ENCODE results near the gene DDC. TPM values are rescaled to one million over a fixed set of nuclear protein-coding genes. Genes with fewer than 3 reads are reported as not detected.

Gene DDC
- polyA plus RNA-seq, 1 experiment, result not detected

GRCh38 chr7:50476953-50477625 is 88.1 kb downstream of the DDC start:
- Histone ChIP-seq H3K27me3 (ENCODE audit: control insufficient read depth, insufficient read depth, low read length) (peaks cover 11% of the 10 kb centered on the region), H3K4me3 (ENCODE audit: low read depth, low read length) (no peak overlapping the region), H3K9me3 (ENCODE audit: control insufficient read depth, insufficient read depth, low read length) (no peaks in the 10 kb centered on the region), H3K27ac (ENCODE audit: low read depth, low read length) (no peak overlapping the region)
- DNase-seq (ENCODE audit: low read depth, low spot score), result no peak
- ChIA-PET CTCF (interaction anchor here (0.9 to 1.4 kb wide), 2 partner anchors 9 to 683 kb away, joined by 3 to 8 read pairs (median 3); no protein-coding TSS in a partner anchor), POLR2A (no interaction called here)
- no peak for TF ChIP-seq CTCF (IDR thresholded peaks at IDR 0.05; ENCODE audit: low read depth, low read length)

DNA sequence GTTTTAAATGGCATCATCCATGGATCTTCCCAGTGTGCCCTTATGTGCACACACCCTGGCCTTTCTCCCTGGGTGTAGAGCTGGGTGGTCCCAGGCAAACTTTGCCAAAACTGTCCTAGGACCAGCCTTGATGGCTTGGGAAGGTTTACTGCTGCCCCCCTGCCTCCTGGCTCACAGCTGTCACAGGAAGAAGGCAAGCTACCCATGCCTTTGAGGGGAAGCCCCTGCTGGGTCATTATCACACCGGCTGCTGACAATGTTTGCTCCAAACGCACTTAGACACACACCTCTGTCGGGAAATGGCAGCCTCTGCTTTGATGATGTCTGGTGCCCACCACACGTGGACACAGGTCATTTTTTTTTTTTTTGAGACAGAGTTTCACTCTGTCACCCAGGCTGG is 89.9 kb downstream of the DDC start:
- ChIA-PET POLR2A (no interaction called here), CTCF (interaction anchor here (2.1 kb wide), 1 partner anchor 685 kb away, joined by 6 read pairs; no protein-coding TSS in a partner anchor)
- no peak for DNase-seq (ENCODE audit: low read depth, low spot score)
- H3K4me3 ChIP-seq (ENCODE audit: low read depth, low read length), result no peak overlapping the region
- H3K27me3 ChIP-seq (ENCODE audit: control insufficient read depth, insufficient read depth, low read length), result peaks cover 14% of the 10 kb centered on the region
- no peak overlapping the region for H3K27ac ChIP-seq (ENCODE audit: low read depth, low read length)
- no peaks in the 10 kb centered on the region for H3K9me3 ChIP-seq (ENCODE audit: control insufficient read depth, insufficient read depth, low read length)
- TF ChIP-seq CTCF (IDR thresholded peaks at IDR 0.05; ENCODE audit: low read depth, low read length), result no peak

GRCh38 chr7:50474382-50475160 is 90.6 kb downstream of the DDC start:
- Histone ChIP-seq H3K27ac (ENCODE audit: low read depth, low read length) (no peak overlapping the region), H3K27me3 (ENCODE audit: control insufficient read depth, insufficient read depth, low read length) (peaks cover 10% of the 10 kb centered on the region), H3K4me3 (ENCODE audit: low read depth, low read length) (no peak overlapping the region), H3K9me3 (ENCODE audit: control insufficient read depth, insufficient read depth, low read length) (no peaks in the 10 kb centered on the region)
- ChIA-PET POLR2A (interaction anchor here (0.5 kb wide), 1 partner anchor 143 kb away, joined by 3 read pairs; no protein-coding TSS in a partner anchor), CTCF (interaction anchor here (2.1 kb wide), 1 partner anchor 686 kb away, joined by 6 read pairs; no protein-coding TSS in a partner anchor)
- TF ChIP-seq CTCF (IDR thresholded peaks at IDR 0.05; ENCODE audit: low read depth, low read length), result no peak
- DNase-seq (ENCODE audit: low read depth, low spot score), result no peak

- POLR2A ChIA-PET, result no interaction called here
- Histone ChIP-seq H3K27ac (ENCODE audit: low read depth, low read length) (no peak overlapping the region), H3K9me3 (ENCODE audit: control insufficient read depth, insufficient read depth, low read length) (no peaks in the 10 kb centered on the region), H3K27me3 (ENCODE audit: control insufficient read depth, insufficient read depth, low read length) (peaks cover 12% of the 10 kb centered on the region), H3K4me3 (ENCODE audit: low read depth, low read length) (no peak overlapping the region)
- DNase-seq (ENCODE audit: low read depth, low spot score), result no peak
- CTCF ChIA-PET, result no interaction called here
- no peak for TF ChIP-seq CTCF (IDR thresholded peaks at IDR 0.05; ENCODE audit: low read depth, low read length)
Observed at GRCh38 chr7:50473531-50473930, 91.7 kb downstream of the DDC start.

- ChIA-PET CTCF (interaction anchor here (7.3 kb wide), 1 partner anchor 689 kb away, joined by 169 read pairs; no protein-coding TSS in a partner anchor), POLR2A (no interaction called here)
- no peak for DNase-seq (ENCODE audit: low read depth, low spot score)
- no peak for TF ChIP-seq CTCF (IDR thresholded peaks at IDR 0.05; ENCODE audit: low read depth, low read length)
- H3K4me3 ChIP-seq (ENCODE audit: low read depth, low read length), result no peak overlapping the region
- peaks cover 12% of the 10 kb centered on the region for H3K27me3 ChIP-seq (ENCODE audit: control insufficient read depth, insufficient read depth, low read length)
- H3K9me3 ChIP-seq (ENCODE audit: control insufficient read depth, insufficient read depth, low read length), result no peaks in the 10 kb centered on the region
- H3K27ac ChIP-seq (ENCODE audit: low read depth, low read length), result no peak overlapping the region
Observed at GRCh38 chr7:50472427-50472826, 92.8 kb downstream of the DDC start.

Measured in AG04450 (cell line).